GM21825 (cell line): Measurements from ENCODE around the gene CDH24.
A peak's percentile ranks its signal among the peaks of the same experiment; 100 is the strongest.

Source experiments
- ATAC-seq: cut with Tn5 transposase; IDR thresholded peaks from one replicate; pipeline ENCODE4 v1.9.1; 2021; ENCODE audit warnings: mild to moderate bottlenecking, moderate library complexity; ENCODE audit not compliant: unreplicated experiment

The CDH24 gene

GRCh38 chr14:23056956-23057756, at the start of gene CDH24:
Gene CDH24, minus strand, starts transcription at chr14:23057520. Its CDS starts 1,787 bp downstream, at chr14:23055733.
- peak; percentile 54 for ATAC-seq

- ATAC-seq = no peak
Measured at GRCh38 chr14:23106747-23107045, 49.4 kb upstream of the CDH24 start.

DNA sequence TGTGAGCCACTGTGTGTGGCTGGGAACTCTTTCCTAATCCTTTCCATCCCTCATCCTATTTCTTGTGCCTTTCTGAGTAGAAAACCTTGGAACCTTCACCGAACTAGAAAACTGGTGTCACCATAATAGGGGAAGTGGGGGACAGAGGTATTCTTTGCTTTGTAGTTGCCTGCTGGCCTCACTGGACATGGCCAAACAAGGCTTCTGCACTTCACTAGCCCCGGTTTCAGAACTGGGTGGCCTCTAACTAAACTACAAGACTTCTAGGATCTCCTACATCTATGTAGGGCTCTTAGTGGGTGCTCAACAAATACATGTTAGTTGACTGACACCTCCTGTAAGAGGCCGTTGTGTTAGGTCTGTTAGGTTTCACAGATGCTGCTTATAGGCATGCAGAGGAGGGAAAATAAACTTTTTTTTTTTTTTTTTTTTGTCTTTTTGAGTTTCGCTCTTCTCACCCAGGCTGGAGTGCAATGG, 48.1 kb upstream of the CDH24 start:
- no peak for ATAC-seq

- ATAC-seq = no peak
Measured at GRCh38 chr14:23104591-23105347, 47.4 kb upstream of the CDH24 start, which contains the start of gene CIROP. Gene CIROP, minus strand, starts transcription at chr14:23104989. Its CDS starts 69 bp downstream, at chr14:23104920.

DNA sequence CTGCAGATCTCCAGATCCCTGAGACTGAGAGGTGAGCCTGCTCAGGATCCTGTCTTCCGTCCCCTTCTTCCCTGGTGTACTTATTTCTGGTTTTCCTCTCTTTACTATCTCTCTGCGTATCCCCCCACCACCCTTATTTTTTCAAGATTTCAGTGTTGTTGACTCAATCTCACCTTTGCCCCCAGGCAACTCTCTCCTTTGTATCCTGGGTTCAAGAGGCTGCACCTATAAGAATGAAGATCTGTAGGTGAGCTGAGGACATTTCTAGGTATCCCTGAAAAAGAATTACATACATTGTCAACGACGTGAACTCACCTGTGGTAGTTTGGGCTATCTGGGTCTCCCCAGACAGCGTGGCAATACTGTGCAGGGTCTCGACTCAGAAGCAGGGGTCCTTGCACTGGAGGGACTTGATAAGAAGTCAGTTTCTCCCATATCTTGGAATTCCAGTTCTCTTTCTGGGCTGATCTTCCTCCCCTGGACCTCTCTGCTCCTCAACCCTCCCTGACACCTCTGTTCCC, 46.8 kb upstream of the CDH24 start:
- no peak for ATAC-seq

- no peak for ATAC-seq
Measured at GRCh38 chr14:23103581-23103980, 46.3 kb upstream of the CDH24 start.

DNA sequence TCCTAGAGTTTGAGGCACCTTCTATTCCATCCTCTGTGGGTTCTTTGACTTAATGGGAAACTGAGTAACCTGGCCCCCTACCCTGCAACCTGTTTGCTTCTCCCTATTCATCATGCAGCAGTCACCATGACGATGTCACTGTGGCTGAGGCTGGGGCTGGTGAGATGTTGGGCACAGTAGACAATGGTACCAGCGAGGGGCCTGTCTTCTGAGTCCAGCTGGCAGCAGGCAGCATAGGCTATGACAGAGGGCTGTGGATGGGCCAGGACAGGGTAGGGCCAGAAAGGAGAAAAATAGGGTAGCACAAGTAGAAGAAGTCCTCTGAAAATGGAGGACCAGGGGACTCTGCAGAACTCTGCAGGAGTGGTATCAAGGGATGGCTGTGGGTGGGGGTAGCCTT, 45.5 kb upstream of the CDH24 start:
- ATAC-seq = no peak

GRCh38 chr14:23101986-23102625, 44.8 kb upstream of the CDH24 start:
- ATAC-seq = no peak

DNA sequence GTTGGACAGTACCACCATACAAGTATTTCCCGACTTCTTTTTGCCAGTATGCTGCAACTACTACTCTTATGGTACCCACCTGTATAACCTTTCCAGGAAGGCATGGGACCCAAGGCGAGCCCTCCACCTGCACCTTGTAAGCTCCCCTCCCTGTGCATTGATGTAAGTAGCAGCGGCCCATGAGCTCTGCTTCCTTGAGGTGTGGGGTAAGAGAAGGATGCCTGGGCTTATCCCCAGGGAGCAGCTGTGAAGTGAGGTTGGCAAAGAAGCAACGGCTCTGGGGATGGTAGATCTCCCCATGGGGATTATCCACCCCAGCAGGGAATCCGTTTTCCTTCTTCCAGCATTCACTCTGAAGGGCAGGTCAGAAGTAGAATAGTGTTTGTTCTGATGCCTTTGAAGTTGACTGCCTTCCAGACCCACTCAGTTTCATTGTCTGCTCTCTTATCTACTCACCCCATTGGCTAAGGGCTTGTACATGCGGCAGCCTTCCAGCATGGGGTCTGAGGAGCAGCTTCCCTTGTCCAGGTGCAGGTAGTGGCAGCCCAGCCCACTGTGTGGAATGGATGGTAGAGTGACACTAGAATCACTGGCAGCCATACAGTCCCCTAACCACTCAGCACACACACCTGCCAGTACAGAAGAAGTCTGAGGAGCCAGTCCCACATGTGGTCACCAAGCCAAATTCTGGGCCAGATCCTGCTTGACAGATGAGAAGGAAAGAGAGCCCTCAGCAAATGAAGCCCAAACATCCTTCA, 44.1 kb upstream of the CDH24 start:
- ATAC-seq = no peak

- ATAC-seq = no peak
Measured at GRCh38 chr14:23099212-23099861, 42.0 kb upstream of the CDH24 start.

- ATAC-seq = no peak
Measured at GRCh38 chr14:23097786-23098185, 40.5 kb upstream of the CDH24 start.

- peak; percentile 86 for ATAC-seq
Measured at GRCh38 chr14:23095196-23096108, 38.1 kb upstream of the CDH24 start, which contains the start of gene C14orf119. Gene C14orf119, plus strand, starts transcription at chr14:23095505. Its CDS starts 2,154 bp downstream, at chr14:23097659.

GRCh38 chr14:23094666-23095195, 37.4 kb upstream of the CDH24 start, which contains the start of gene ACIN1:
Gene ACIN1, minus strand, starts transcription at chr14:23095136. Its CDS starts 24 bp downstream, at chr14:23095112.
- ATAC-seq = peak; percentile 38

DNA sequence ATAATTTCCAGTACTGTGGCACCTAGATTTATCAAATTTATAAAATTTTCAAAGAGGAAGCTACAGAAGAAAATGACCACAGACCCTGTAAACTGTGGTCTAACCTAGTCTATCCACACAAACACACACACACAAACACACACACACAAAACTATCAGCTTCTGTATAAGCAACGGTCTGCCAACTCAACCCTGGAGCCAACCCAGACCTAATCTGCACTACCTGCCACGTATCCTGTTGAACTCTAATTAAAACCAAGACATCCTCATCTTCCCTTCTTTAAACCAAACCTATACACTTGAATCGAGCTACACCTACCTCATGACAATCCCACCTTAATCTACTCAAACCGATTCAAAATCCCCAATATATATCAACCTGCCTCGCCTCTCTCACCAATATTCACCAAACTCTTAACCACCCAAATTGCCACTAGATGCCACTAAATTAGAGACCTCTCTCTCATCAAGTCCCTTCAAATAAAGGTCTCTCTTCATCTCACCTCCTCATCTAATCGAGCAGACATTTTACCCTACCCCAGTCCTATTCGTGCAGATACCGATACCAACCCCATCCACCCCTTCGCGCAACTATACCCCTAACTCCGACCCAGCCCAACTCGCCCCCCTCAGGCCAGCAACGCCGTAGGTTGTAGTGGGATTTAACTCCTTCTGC, 36.8 kb upstream of the CDH24 start:
- no peak for ATAC-seq

DNA sequence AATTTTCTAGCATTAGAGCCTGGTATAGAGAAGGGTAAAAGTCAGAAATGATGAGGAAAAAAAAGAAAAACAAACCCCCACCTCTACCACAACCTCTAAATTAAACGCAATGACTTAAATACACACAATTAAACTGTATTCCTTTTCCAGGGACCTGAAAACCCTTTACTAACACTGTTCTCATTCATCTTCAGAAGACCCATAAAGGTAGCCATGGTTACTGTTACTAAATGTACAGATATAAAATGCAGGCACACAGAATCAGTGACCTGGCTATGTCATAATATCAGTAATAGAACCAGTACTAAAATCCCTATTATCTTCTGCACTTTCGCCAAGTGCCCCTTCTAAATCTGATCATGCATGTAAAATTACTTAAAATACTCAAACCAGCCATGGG, 36.2 kb upstream of the CDH24 start:
- ATAC-seq = no peak

DNA sequence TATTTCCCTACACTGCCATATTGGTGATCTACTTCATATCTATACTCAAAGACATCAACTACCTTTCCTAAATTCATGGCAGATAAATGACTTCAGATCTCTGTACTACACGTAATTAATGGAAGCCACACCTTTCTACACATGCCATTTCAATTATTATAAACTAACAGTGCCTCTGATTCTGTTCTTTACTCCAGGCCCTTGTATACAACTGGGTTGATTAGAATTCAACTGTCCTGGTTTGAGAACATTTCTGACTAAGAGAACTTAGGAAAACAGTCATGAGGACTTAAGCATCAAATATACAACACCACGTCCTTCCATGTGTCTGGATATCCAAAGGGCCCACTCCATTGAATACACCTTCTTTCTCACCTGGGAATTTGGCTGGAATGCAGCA, 35.8 kb upstream of the CDH24 start:
- no peak for ATAC-seq

GRCh38 chr14:23091294-23092225, 34.2 kb upstream of the CDH24 start:
- ATAC-seq = no peak
